Measurements from ENCODE around the gene CYBB.

The CYBB gene

DNA sequence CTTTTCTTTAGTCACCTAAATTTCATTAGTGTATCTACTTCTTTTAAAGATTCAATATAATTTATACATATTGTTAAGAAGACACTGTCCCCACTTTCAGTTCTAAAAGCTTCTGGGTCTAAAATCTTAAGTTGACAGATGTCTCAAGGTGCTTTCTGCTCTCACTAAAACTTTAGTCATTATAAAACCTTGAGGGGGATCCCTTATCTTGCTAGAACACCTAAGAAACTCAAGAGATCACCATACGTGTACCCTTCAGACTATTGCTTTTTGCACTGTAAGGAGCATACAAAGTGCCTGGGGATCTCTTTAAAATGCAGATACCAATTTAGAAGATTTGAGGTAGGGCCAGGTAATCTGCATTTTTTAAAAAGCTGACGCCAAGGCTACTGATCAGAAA lies 30.1 kb downstream of the CYBB start:
- in situ Hi-C loops (cut with MboI; ENCODE audit: low pct_unique_long_range_greater_than_20kb, low sequenced_read_pairs, unreplicated experiment): no loop called here
- TF ChIP-seq, protein P1, sequence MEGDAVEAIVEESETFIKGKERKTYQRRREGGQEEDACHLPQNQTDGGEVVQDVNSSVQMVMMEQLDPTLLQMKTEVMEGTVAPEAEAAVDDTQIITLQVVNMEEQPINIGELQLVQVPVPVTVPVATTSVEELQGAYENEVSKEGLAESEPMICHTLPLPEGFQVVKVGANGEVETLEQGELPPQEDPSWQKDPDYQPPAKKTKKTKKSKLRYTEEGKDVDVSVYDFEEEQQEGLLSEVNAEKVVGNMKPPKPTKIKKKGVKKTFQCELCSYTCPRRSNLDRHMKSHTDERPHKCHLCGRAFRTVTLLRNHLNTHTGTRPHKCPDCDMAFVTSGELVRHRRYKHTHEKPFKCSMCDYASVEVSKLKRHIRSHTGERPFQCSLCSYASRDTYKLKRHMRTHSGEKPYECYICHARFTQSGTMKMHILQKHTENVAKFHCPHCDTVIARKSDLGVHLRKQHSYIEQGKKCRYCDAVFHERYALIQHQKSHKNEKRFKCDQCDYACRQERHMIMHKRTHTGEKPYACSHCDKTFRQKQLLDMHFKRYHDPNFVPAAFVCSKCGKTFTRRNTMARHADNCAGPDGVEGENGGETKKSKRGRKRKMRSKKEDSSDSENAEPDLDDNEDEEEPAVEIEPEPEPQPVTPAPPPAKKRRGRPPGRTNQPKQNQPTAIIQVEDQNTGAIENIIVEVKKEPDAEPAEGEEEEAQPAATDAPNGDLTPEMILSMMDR (IDR thresholded peaks at IDR 0.05; ENCODE audit: extremely low read depth, insufficient read depth, missing control alignments): no peak
- DNase-seq (ENCODE audit: low spot score): no peak

DNA sequence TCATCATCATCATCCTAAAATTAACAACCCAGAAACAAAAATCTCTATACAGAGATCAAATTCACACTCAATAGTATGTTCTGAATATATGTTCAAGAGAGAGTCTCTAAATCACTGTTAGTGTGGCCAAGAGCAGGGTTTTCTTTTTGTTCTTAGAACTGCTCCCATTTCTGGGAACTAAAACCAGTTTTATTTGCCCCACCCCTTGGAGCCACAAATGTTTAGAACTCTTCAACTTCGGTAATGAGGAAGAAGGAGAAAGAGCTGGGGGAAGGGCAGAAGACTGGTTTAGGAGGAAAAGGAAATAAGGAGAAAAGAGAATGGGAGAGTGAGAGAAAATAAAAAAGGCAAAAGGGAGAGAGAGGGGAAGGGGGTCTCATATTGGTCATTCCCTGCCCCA lies 32.3 kb downstream of the CYBB start:
- in situ Hi-C loops (cut with MboI; ENCODE audit: low pct_unique_long_range_greater_than_20kb, low sequenced_read_pairs, unreplicated experiment): no loop called here
- DNase-seq (ENCODE audit: low spot score): no peak
- TF ChIP-seq, protein P1 (IDR thresholded peaks at IDR 0.05; ENCODE audit: extremely low read depth, insufficient read depth, missing control alignments): no peak

DNA sequence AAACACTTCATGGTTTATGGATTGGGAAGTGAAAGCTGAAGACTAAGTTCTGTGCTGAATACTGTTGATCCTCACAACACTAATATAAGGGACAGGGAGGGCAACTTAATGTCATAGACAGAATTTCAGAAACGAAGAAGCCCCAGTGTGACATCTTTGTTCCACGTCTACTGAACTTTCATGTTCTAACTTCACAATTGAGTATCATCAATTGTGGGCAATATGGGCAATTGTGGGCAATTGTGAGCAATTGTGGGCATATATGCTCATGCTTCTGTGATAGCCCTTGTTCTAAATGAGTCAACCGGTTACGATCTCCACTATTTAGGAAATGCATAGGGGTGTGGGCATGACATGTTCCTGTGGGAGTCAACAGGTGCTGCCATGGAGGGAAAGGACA lies 33.7 kb downstream of the CYBB start:
- TF ChIP-seq, protein P1 (IDR thresholded peaks at IDR 0.05; ENCODE audit: extremely low read depth, insufficient read depth, missing control alignments): no peak
- in situ Hi-C loops (cut with MboI; ENCODE audit: low pct_unique_long_range_greater_than_20kb, low sequenced_read_pairs, unreplicated experiment): no loop called here

DNA sequence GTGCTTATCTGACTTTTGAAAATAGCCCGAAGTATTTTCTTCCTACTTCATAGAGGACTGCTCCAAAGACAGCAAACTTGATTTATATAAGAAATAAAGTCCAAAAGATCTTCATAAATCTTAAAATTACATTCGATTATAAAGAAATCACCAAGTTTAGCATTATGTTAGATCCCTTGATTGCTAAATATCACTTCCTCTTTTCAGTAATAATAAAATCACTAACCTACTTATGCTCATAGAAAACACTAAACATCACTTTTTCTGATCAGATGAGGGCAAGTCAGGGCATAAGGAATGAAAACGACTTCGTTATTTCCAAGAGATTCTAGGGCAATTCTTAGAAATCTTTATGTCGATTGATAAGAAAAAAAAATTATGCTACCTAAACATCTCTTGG lies 35.5 kb downstream of the CYBB start:
- no peak for DNase-seq (ENCODE audit: low spot score)
- TF ChIP-seq, protein P1 (IDR thresholded peaks at IDR 0.05; ENCODE audit: extremely low read depth, insufficient read depth, missing control alignments): no peak
- in situ Hi-C loops (cut with MboI; ENCODE audit: low pct_unique_long_range_greater_than_20kb, low sequenced_read_pairs, unreplicated experiment): no loop called here

More for the DNA sequence above, 33.7 kb downstream of the CYBB start:
- DNase-seq (ENCODE audit: low spot score): no peak

DNA sequence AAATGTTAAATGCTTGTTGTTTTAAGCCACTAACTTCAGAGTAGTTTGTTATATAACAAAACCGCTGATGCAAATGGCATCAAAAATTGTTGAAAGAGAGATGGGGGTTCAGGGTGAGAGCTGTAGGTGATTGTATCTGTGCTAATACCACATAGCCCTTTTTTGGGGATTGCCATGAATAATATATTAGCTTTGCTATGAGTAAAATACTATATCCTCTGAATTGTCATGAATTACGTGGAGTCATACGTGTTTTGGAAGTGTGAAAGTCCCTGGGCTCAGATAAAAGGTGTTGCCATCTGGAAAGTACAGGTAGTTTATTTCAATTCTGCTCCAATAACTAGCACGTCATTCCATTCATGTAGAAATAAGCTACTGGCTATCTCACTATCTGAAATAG lies 36.9 kb downstream of the CYBB start:
- TF ChIP-seq, protein P1 (IDR thresholded peaks at IDR 0.05; ENCODE audit: extremely low read depth, insufficient read depth, missing control alignments): no peak
- no peak for DNase-seq (ENCODE audit: low spot score)
- in situ Hi-C loops (cut with MboI; ENCODE audit: low pct_unique_long_range_greater_than_20kb, low sequenced_read_pairs, unreplicated experiment): no loop called here

- TF ChIP-seq, protein P1 (IDR thresholded peaks at IDR 0.05; ENCODE audit: extremely low read depth, insufficient read depth, missing control alignments): no peak
- in situ Hi-C loops (cut with MboI; ENCODE audit: low pct_unique_long_range_greater_than_20kb, low sequenced_read_pairs, unreplicated experiment): no loop called here
- DNase-seq (ENCODE audit: low spot score): no peak
These were observed 37.3 kb downstream of the CYBB start for GRCh38 chrX:37817176-37817575.

- TF ChIP-seq, protein P1 (IDR thresholded peaks at IDR 0.05; ENCODE audit: extremely low read depth, insufficient read depth, missing control alignments): no peak
- in situ Hi-C loops (cut with MboI; ENCODE audit: low pct_unique_long_range_greater_than_20kb, low sequenced_read_pairs, unreplicated experiment): no loop called here
- DNase-seq (ENCODE audit: low spot score): no peak
These were observed 37.7 kb downstream of the CYBB start for GRCh38 chrX:37817579-37817978.

Data from GM13977 (cell line).